HG02885 (cell line): Measurements from ENCODE around the gene LIMS1.
A peak's percentile ranks its signal among the peaks of the same experiment; 100 is the strongest.
"Not testable (repeated sequence)": the region's sequence is repeated elsewhere in the genome, so short reads cannot be mapped to it uniquely, and the experiment has no call there.

Experiments
- ATAC-seq: cut with Tn5 transposase; IDR thresholded peaks from one replicate; pipeline ENCODE4 v1.9.1; 2021; ENCODE audit warnings: mild to moderate bottlenecking; ENCODE audit not compliant: unreplicated experiment, poor library complexity

LIMS1 gene

DNA sequence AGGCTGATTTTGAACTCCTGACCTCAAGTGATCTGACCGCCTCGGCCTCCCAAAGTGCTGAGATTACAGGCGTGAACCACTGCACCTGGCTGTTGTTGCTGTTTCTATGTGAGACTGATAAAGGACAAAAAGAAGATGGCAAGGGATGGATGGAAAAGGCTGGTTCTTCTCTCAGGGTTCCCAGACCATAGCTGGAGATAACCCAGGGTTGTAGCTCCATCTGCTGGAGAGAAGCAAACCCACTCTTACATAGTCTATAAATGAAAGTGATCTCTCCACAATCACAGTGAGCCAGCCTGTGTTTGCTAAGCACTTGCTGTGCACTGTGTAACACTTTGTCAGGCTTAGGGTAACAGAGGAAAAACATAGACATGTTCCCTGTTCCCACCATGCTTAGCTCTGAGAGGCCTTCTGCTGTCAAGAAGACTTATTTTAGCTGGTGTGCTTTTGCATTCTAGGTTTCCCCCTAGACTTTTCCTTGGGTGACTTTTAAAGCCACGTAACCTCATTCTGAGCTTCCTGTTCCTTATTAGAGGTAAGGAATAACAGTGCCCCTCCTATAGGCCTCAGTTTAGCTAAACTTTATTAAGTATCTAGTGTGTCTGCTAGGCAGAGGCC lies 49.7 kb downstream of the LIMS1 start:
- peak; percentile 84 for ATAC-seq

DNA sequence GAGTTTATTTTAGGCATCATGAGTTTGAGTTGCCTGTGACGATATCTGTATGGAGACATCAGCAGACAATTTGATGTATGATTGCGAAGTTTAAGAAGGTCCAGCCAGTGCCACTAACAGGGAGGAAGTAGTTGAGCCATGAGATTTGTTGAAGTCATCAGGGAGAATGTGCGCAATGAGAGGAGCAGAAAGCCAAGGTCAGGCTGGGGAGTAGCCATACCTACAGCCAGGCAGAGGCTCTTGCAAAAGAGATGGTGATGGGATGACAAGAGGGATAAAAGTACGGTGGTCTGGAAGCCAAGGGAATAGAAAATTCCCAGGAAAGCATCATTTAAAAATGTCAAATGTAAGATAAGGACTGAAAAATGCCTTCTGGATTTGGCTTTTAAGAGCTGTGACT lies 51.2 kb downstream of the LIMS1 start:
- ATAC-seq, result no peak

DNA sequence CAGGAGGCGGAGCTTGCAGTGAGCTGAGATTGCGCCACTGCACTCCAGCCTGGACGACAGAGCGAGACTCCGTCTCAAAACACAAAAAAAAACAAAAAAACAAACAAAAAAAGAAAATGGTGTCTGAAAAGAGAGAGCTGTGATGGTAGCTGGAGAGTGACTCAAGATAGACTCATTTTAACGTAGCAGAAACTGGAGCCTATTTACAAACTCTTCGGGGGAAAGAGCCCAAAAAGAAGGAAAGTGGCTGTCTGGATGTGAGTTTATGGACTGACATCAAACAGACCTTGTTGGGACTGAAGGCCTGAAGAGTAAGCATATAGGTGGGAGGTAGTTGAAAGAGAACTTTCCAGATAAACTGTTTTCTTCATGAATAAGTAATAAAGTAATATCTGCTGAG lies 51.8 kb downstream of the LIMS1 start:
- no peak for ATAC-seq

DNA sequence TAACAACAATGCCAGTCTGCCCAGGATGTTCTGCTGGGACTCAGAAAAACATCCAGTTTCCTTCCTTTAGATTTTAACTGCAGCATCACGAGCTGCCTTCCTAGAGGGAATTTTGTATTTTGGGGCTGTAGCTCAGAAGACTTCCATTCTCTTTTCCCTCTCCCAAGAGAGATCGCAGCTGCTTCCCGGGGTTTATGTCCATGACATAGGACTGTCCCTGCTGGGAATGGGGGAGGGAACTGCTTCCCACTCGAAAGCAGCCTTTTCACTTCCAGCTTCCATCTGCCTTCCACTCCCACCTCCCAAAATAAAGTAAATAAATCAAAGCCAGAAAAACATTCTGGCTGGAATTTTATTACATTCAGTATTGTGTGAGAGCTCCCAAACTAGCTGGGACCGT lies 52.4 kb downstream of the LIMS1 start:
- ATAC-seq, result no peak

DNA sequence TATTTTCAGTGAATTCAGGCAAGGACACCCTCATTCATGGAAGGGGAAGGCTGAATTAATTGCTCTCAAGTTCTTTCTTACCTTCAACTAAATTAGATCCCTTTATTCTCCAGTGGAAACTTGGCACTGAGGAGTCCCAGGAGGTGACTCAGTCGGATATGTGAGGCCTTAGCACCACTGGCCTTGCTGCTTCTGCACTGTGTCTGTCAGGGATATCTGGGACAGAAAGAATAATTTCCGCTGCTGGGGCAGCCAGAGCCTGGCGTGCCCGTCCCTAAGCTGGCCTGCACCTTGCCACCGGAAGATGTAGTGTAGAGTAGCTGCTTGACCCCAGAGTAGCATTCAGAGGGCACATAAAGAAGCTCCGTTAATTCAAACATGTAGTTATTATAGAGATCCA lies 53.4 kb downstream of the LIMS1 start:
- no peak for ATAC-seq

DNA sequence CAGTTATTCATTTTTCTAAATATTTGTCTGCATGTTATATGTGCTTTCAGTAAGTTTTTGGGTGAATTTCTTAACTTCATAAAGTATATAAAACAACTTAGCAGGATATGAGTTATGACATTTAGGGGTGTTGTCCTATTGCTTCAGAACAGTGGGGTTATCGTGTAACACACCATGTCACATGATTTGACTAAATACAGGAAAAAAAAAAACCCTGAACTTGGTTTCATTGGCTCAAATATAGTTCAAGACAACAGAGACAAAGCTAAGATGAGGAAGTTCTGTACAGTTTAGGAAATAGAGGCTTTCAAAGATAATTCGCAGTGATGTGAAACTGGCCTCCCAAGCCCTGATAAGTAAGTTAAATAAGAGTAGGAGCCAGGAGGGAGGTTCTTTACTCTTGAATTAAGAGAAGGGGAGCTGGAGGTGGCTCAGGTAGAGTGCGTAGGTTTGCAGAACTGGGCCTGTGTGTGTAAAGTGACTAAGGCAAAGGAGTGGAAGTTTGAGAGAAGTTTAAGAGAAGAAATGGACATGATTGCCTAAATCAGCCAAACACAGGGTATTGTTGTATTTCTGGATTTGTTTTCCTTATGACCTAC lies 53.9 kb downstream of the LIMS1 start:
- ATAC-seq, result peak; percentile 36

DNA sequence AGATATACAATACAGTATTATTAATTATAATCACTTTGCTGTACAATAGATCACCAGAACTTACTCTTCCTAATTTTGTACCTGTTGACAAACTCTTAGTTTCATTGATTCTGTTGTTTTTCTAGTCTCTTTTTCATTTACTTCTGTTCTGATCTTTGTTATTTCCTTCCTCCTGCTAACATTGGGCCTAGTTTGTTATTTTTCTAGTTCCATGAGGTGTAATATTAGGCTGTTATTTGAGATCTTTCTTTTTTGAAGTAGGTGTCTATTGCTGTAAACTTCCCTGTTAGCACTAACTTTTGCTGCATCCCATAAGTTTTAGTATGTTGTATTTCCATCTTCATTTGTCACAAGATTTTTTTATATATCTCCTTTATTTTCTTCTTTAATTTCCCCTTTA lies 55.1 kb downstream of the LIMS1 start:
- no peak for ATAC-seq

DNA sequence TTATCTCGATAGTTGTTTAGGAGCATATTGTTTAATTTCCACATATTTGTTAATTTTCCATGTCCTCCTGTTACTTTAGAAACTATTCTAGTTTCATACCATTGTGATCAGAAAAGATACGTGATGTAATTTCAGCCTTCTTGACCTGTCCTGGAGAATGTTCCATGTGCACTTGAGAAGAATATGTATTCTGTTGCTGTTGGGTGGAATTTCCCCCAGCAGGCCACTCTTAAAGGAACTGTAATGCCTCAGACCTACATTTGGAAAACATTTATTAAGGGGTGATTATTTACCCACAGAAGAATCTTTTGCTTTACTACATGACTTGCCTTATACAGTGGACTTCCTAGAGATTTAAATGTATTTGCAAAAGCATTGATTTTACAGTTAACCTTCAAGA lies 55.5 kb downstream of the LIMS1 start:
- ATAC-seq, result no peak

DNA sequence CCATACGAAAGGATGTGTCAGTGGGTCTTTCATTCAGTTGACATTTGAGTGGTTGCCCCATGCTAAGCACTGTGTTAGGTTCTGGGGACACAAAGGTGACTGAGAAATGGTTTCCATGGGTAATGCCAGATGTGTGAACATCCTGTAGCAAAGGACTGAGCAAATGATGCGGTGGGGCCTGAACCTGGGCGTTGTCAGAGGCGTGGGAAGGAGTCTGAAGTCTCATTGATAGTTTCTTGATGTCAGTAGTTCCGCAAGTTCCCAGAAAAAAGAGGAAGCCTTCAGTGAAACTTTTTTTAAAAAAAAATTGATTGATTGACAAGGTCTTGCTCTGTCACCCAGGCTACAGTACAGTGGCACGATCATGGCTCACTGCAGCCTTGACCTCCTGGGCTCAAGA lies 56.9 kb downstream of the LIMS1 start:
- peak; percentile 23 for ATAC-seq

DNA sequence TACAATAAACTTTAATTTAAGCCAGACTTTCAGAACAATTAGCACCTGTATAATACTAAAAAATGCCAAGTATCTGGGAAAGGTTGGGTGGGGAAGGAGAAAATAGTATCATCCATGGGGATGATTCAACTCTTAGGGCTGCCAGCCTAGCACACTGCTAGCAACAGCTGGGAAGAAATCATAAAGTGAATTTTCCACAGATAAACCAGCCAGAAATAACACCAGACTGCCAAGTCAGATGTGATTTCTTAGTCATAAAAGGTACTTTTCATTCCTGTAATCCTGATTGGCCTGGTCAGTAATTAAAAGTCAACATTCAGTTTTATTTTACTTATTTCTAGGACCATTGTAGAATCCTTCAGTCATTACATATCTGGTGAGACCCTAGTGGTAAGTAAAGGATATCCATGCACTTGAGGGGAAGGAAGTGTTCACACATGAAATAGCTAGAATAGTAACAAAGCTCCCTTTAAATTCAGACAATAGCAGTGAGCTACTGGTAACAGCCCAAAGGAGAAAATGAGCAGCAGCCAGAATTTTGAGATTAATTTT lies 59.4 kb downstream of the LIMS1 start:
- ATAC-seq, result no peak

DNA sequence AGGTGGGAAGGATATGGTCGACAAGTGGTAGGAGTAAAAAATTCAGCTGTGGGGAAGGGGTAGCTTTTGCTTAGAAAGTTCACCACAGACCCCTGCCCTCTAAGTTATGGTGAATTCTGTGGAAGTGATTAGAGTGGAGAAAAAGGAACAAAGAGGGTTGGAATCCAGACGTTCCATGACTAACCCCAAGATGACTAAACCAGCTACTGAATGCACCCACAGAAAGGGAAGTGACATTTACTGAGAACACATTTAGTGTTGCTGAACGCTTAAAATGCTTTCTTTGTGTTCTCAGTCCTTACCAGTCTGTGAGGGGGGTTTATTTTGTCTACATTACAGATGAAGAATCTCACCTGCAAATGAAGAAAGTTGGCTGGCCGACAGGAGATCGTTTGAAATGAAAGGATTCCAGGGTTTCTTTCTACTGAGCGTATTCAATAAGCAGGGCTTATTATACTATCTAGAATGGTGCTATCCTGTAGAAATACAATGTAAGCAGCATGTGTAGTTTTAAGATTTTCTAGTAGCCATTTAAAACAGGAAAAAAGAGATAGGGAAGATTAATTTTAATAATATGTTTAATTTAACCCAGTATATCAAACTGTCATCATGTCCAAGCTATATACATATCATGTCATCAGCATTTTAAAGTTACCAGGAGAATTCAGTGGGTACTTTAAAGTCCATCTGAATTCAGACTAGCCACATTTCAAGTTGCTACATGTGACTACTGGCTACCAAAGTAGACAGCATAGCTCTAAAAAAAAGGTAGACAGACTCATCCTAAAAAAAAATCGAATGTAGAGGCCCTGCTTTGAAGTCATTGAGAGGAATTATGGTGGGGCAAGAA lies 60.1 kb downstream of the LIMS1 start:
- ATAC-seq, result peak; percentile 96

DNA sequence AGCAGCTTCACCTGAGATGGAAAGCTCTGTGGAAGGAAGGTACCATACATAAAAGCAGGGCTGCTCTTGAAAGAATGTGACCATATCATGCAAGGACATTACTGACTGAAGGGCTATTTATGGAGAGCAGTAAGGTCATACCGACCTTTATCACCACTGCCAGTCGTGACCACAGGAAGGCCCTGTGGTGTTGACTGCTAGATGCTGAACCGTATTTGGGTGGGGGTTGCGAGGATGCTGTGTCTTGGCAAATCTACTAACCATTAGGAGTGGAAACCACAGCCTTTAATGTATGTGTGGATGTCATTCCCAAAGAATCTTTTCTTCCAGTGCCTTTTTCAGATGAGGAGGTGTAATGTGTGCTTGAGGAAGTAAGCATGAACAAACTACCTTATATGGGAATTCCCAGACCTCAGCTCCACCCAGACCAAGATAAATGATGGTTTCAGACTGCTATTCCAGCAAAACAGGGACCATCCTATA lies 60.8 kb downstream of the LIMS1 start:
- peak; percentile 66 for ATAC-seq

DNA sequence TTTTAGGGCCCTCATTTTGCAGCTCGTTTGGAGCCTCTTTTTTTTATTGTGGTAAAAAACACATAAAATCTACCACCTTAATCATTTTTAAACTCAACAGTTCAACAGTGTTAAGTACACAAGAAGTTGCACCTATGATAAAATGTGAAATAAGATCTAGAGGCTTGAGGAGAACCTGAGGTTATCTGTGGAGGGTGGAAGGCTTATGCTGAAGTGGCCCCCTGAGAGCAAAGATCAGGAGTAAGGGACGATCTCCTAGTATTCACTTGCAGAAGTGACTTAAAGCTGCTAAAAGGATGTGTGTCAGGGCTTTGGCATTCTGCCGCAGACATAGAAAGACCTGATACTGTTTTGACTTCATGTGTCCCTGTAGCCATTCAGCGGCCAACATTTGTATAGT lies 61.5 kb downstream of the LIMS1 start:
- ATAC-seq, result not testable (repeated sequence)

DNA sequence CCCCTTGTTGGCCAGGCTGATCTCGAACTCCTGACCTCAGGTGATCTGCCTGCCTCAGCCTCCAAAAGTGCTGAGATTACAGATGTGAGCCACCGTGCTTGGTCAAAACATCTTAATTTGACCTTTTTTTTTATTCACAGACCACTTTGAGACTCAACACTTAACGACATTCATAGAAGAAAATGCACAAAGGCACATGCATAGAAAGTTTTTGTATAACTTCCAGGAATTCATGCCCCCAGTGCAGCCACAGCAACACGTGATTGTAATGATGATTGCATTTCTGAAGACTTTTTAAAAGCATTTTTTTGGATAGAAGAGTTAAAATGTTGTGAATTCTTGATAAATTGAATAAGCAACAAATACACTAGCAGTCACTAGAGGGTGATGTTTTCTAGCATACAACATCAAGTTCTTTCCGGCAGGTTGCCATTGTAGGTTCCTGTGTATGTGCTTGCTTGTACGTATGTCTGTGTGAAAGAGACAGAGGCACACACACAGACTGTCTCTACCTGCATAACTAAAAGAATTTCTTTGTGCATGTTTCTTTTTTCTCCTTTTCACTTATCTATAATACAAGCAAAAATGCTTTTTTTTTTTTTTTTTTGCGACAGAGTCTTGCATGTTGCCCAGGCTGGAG lies 63.0 kb downstream of the LIMS1 start:
- not testable (repeated sequence) for ATAC-seq

DNA sequence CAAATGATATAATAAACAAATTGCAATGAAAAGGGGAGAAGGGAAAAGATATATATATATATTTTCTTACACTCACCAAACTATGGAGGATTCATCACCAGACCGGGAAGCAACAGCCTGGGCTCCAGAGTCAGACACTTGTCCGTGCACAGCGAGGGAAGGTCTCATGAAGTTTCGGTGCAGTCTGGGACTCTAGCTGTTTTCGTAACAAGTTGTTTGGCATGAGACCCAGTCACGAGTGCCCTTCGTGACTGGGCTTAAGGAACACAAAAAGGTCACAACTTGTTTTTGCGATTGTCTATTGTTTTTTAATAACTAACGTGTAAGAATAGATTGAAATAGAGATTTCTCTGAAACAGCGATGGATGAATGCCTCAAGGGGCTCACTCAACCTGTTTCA lies 66.9 kb downstream of the LIMS1 start:
- ATAC-seq, result not testable (repeated sequence)

DNA sequence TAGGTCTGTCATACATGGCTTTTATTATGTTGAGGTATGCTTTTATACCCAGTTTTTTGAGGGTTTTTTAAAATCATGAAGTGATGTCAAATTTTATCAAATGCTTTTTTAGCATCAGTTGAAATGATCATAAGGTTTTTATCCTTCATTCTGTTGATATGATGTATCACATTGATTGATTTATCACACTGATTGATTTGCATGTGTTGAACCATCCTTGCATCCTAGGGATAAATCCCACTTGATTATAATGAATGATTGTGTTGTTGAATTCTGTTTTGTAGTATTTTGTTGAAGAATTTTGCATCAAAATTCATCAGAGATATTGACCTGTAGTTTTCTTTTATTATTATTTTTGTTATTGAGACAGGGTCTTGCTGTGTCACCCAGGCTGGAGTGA lies 68.2 kb downstream of the LIMS1 start:
- no peak for ATAC-seq

DNA sequence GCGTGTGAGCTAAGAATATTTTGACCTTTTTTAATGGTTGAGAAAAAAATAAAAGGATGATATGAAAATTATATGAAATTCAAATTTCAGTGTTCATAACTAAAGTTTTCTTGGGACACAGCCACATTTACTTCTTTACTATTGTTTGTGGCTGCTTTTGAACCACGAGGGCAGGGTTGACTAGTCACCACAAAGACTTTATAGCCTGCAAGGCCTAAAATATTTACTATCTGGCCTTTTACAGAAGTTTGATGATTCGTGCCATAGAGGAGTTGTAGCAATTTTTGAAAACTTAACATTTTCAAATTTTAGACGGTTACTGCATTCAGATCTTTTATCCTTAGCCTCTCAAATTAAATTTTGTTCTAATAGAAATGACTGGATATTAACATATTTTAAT lies 69.9 kb downstream of the LIMS1 start:
- no peak for ATAC-seq

DNA sequence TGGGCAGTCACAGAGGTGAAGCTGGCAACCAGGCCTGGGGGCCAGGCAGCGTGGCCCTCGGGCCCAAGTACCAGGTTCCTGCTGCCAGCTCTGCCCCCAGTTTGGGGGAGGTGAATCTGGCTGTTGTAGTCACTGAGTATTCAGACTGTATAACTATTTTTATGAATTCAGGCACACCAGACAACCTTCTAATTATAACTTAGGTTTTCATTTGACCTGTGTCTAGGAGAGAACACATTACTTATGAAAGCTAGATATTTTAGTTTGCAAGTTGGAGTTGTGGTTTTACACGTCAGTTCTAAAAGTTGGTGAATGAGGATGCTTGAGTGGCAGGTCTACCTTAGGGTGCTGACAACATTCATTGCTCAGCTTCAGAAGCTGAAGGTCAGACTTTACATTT lies 71.7 kb downstream of the LIMS1 start:
- peak; percentile 74 for ATAC-seq

DNA sequence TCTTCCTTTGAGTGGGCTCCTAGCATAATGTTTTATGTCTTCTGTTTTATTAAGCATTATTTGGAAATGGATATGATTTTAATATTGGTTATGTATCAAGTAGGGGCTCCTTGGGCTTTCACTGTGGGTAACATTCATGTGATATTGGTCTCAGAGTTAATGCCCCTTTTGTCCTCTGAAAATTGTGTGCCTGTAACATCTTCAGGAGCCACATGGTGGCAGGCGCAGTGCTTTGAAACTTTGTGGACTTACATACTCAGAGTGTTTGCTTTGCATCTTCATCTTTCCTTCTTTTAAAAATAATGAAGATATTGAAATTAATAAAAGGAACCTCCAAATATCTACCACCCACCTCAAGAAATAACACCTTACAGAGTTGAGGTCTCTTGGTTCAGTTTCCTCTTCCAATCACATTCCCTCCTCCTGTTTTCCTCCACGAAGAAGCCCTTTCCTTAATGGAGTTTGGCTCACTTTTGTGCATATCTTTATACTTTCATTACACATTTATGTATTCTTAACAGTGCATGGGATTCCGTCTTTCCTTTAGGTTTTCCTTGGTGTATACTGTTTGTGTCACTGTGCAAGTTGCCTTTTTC lies 73.5 kb downstream of the LIMS1 start:
- no peak for ATAC-seq

DNA sequence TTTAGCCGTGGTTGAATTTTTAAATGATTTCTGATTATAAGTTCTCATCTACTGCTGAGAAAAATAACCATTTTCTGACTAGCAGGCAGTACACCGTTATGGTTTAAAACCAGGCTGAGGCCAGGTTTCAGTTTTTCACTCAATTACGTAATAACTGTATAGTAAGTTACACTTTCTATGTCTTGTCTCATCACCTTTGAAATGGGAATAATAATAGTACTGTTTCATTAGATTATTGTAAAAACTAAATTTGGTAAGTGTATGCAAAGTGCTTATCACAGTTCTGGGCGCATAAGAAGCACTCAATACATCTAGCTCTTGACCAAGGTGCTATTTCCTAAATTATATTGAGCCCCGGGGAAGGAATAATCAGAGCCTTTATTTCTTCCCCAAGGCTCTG lies 76.8 kb downstream of the LIMS1 start:
- ATAC-seq, result no peak
